SK-N-SH (cell line): ENCODE measurements around the gene OOSP2. TPM values are rescaled to one million over a fixed set of nuclear protein-coding genes. Genes with fewer than 3 reads are reported as not detected.
"Not testable (repeated sequence)": the region's sequence is repeated elsewhere in the genome, so short reads cannot be mapped to it uniquely, and the experiment has no call there.

Source experiments
- CTCF ChIA-PET: fragments of 300-600, 350-600 bp; formaldehyde crosslinking; extraction: SDS; loops from one replicate; lab custom pipeline; 2021; lab: Yijun Ruan, JAX
- POLR2A ChIA-PET: fragments of 350-600 bp; sonication (Branson Sonifier 250); formaldehyde crosslinking; extraction: SDS; loops from one replicate; lab custom pipeline; 2020; ENCODE audit warnings: antibody characterized with exemption, inconsistent platforms; lab: Yijun Ruan, JAX
- DNase-seq: peaks from one replicate; pipeline ENCODE4 v3.0.0; 2012
- H2AFZ ChIP-seq: fragments of 200-600 bp; sonication (generic); 2 replicates; pipeline ENCODE4 v1.8.1; 2016; ENCODE audit warnings: antibody characterized with exemption, mild to moderate bottlenecking, low read depth
- H3F3A ChIP-seq: fragments of 200-600 bp; sonication (generic); replicated peaks from 2 replicates; pipeline ENCODE3; 2016; ENCODE audit warnings: antibody characterized with exemption, mild to moderate bottlenecking; ENCODE audit not compliant: insufficient read depth
- H3K27ac ChIP-seq, 2 experiments: fragments of 200-500 bp in 1 of 2; fragments of 200-600 bp in 1 of 2; sonication (Bioruptor generic) in 1 of 2; sonication (generic), shearing (Covaris generic) in 1 of 2; 2 replicates each; pipeline versions ENCODE4 v1.5.1 to v1.6.1; 2014 to 2016; ENCODE audit warnings: low read depth in 2 of 2, inconsistent platforms in 1 of 2, low read length in 1 of 2, mild to moderate bottlenecking in 1 of 2, mixed read lengths in 1 of 2
- H3K27me3 ChIP-seq: fragments of 200-600 bp; sonication (generic), shearing (Covaris generic); 2 replicates; pipeline ENCODE4 v1.6.1; 2016; ENCODE audit warnings: mixed run types; ENCODE audit not compliant: insufficient read depth
- H3K36me3 ChIP-seq, 2 experiments: fragments of 200-500 bp in 1 of 2; fragments of 200-600 bp in 1 of 2; sonication (Bioruptor generic) in 1 of 2; sonication (generic) in 1 of 2; replicated peaks in 1 of 2; 2 replicates each; pipeline versions ENCODE3 to v1.5.1; 2014 to 2016; ENCODE audit warnings: low read length in 1 of 2, mild to moderate bottlenecking in 1 of 2; ENCODE audit not compliant: insufficient read depth in 2 of 2, control insufficient read depth in 1 of 2
- H3K4me1 ChIP-seq, 2 experiments: fragments of 200-500 bp in 1 of 2; fragments of 200-600 bp in 1 of 2; sonication (Bioruptor generic) in 1 of 2; sonication (generic), shearing (Covaris generic) in 1 of 2; 2 replicates each; pipeline versions ENCODE4 v1.5.1 to v1.6.1; 2014 to 2016; ENCODE audit warnings: low read depth in 1 of 2, low read length in 1 of 2, mixed run types in 1 of 2; ENCODE audit not compliant: insufficient read depth in 2 of 2, control insufficient read depth in 1 of 2
- H3K4me2 ChIP-seq: fragments of 200-600 bp; sonication (generic), shearing (Covaris generic); 2 replicates; pipeline ENCODE4 v1.6.1; 2017; ENCODE audit warnings: mixed run types
- H3K4me3 ChIP-seq, 2 experiments: fragments of 200-500 bp in 1 of 2; fragments of 200-600 bp in 1 of 2; sonication (Bioruptor generic) in 1 of 2; sonication (generic), shearing (Covaris generic) in 1 of 2; 2 replicates each; pipeline versions ENCODE4 v1.5.1 to v1.8.1; 2014 to 2016; ENCODE audit warnings: low read depth in 2 of 2, inconsistent platforms in 1 of 2, low read length in 1 of 2, mild to moderate bottlenecking in 1 of 2, mixed read lengths in 1 of 2, moderate library complexity in 1 of 2
- H3K79me2 ChIP-seq: fragments of 200-600 bp; sonication (generic); 2 replicates; pipeline ENCODE4 v1.8.1; 2017; ENCODE audit warnings: mild to moderate bottlenecking; ENCODE audit not compliant: insufficient read depth
- H3K9ac ChIP-seq: fragments of 200-600 bp; sonication (generic); 2 replicates; pipeline ENCODE4 v1.6.1; 2017; ENCODE audit warnings: mixed run types
- H3K9me2 ChIP-seq: fragments of 200-600 bp; sonication (generic); 2 replicates; pipeline ENCODE4 v1.6.1; 2017; ENCODE audit warnings: mixed run types
- H3K9me3 ChIP-seq: fragments of 200-600 bp; sonication (generic); 2 replicates; pipeline ENCODE4 v1.6.1; 2017; ENCODE audit warnings: mixed run types, mild to moderate bottlenecking, moderate library complexity
- H4K20me1 ChIP-seq: fragments of 200-600 bp; sonication (generic); 2 replicates; pipeline ENCODE4 v1.6.1; 2017; ENCODE audit warnings: mild to moderate bottlenecking, mixed run types; ENCODE audit not compliant: insufficient read depth
- ELF1 ChIP-seq: IDR thresholded peaks from 2 replicates; pipeline ENCODE4 v1.4.0; 2012
- EZH2phosphoT487 ChIP-seq: fragments of 200-600 bp; sonication (generic); IDR thresholded peaks from 2 replicates; pipeline ENCODE4 v1.6.1; 2017; ENCODE audit warnings: low read depth, mixed run types, mild to moderate bottlenecking, antibody characterized with exemption, moderate library complexity, borderline replicate concordance
- FOXJ3 ChIP-seq: sonication (generic); formaldehyde crosslinking; IDR thresholded peaks from 2 replicates; pipeline ENCODE4 v1.5.1; 2020; ENCODE audit warnings: mild to moderate bottlenecking, missing genetic modification reagents
- GATA2 ChIP-seq: sonication (generic); formaldehyde crosslinking; IDR thresholded peaks from 2 replicates; pipeline ENCODE4 v1.5.0; 2020; ENCODE audit warnings: mild to moderate bottlenecking, missing genetic modification reagents
- JUND ChIP-seq: IDR thresholded peaks from 2 replicates; pipeline ENCODE4 v1.4.0; 2012
- NFIC ChIP-seq: IDR thresholded peaks from 2 replicates; pipeline ENCODE4 v1.4.0; 2012; ENCODE audit warnings: borderline replicate concordance
- RCOR1 ChIP-seq: fragments of 150-350 bp; IDR thresholded peaks from 2 replicates; pipeline ENCODE4 v1.6.1; 2017; ENCODE audit warnings: antibody characterized with exemption, low read length
- RFX5 ChIP-seq: IDR thresholded peaks from 2 replicates; pipeline ENCODE4 v1.6.1; 2012; ENCODE audit warnings: mild to moderate bottlenecking, improper control_type of control experiment, low read length
- RXRA ChIP-seq: IDR thresholded peaks from 2 replicates; pipeline ENCODE4 v1.4.0; 2012; ENCODE audit warnings: low read depth, mild to moderate bottlenecking, borderline replicate concordance
- SMC3 ChIP-seq: IDR thresholded peaks from 2 replicates; pipeline ENCODE4 v1.6.1; 2012; ENCODE audit warnings: low read depth, low read length, improper control_type of control experiment
- TAF1 ChIP-seq: IDR thresholded peaks from 2 replicates; pipeline ENCODE4 v1.6.1; 2012; ENCODE audit warnings: low read depth, mild to moderate bottlenecking, low read length, moderate library complexity, borderline replicate concordance
- TCF12 ChIP-seq: IDR thresholded peaks from 2 replicates; pipeline ENCODE4 v1.4.0; 2012
- TEAD4 ChIP-seq: IDR thresholded peaks from 2 replicates; pipeline ENCODE4 v1.4.0; 2012; ENCODE audit warnings: mild to moderate bottlenecking, borderline replicate concordance; ENCODE audit not compliant: insufficient read depth
- WGBS: methylation state at CpG from one replicate; pipeline ENCODE4 v1.1.6; 2017; ENCODE audit warnings: low lambda C conversion rate; 5-methylcytosine and 5-hydroxymethylcytosine counted together
- polyA plus RNA-seq, 3 experiments: library from polyadenylated mRNA; depleted of rRNA; stranded (reverse); fragments of >200 nt; gene quantifications; 2 replicates each; pipeline ENCODE4 v1.2.3, GENCODE V29; 2012
- TF ChIP-seq, protein P1 (sequence below): fragments of 150-350 bp; IDR thresholded peaks from 2 replicates; pipeline ENCODE4 v1.6.1; 2016; ENCODE audit warnings: mild to moderate bottlenecking, low read depth, low read length
- TF ChIP-seq, protein P2 (sequence below): fragments of 200-600 bp; sonication (generic); IDR thresholded peaks from 2 replicates; pipeline ENCODE4 v1.6.1; 2017; ENCODE audit warnings: antibody characterized with exemption, mild to moderate bottlenecking, moderate library complexity
- TF ChIP-seq, protein P3 (sequence below): IDR thresholded peaks from 2 replicates; pipeline ENCODE4 v1.4.0; 2012; ENCODE audit warnings: low read depth, borderline replicate concordance
- TF ChIP-seq, protein P4 (sequence below): IDR thresholded peaks from 2 replicates; pipeline ENCODE4; 2012

The OOSP2 gene
- polyA plus RNA-seq, 1 of the 3 experiments (the other 2 are of a cell fraction), result not detected

DNA sequence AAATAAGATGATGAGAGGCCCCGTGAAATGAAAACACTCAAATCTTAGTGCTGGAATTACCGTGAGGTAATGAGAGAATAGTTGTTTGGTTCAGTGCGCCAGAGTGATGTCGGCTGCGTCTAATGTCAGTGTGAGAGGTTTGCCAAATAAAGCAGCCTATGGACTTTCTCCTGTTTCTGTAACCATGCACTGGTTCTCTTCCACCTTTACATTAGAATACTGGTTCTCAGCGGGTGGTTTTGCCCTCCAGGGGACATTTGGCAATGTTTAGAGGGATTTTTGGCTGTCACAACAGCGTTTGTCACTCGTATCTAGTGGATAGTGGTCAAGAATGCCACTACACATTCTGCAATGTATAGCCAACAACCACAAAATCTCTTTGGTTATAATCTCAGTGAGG is 22.2 kb upstream of the OOSP2 start:
- no peaks in the 10 kb centered on the region for H3K36me3 ChIP-seq
- no peaks in the 10 kb centered on the region for H4K20me1 ChIP-seq
- H3K4me3 ChIP-seq, result no peak overlapping the region
- H3K4me2 ChIP-seq, result no peak overlapping the region
- no peak for DNase-seq
- 16% methylated on average over 8 of the region's 8 CpGs for WGBS
- no peaks in the 10 kb centered on the region for H3K9me3 ChIP-seq
- no peak overlapping the region for H3K27ac ChIP-seq
- H2AFZ ChIP-seq, result no peak overlapping the region
- no peak for TF ChIP-seq JUND
- TF ChIP-seq TEAD4, result no peak
- TF ChIP-seq, protein P1, sequence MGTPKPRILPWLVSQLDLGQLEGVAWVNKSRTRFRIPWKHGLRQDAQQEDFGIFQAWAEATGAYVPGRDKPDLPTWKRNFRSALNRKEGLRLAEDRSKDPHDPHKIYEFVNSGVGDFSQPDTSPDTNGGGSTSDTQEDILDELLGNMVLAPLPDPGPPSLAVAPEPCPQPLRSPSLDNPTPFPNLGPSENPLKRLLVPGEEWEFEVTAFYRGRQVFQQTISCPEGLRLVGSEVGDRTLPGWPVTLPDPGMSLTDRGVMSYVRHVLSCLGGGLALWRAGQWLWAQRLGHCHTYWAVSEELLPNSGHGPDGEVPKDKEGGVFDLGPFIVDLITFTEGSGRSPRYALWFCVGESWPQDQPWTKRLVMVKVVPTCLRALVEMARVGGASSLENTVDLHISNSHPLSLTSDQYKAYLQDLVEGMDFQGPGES, result no peak
- TF ChIP-seq RCOR1, result no peak
- TF ChIP-seq, protein P2, sequence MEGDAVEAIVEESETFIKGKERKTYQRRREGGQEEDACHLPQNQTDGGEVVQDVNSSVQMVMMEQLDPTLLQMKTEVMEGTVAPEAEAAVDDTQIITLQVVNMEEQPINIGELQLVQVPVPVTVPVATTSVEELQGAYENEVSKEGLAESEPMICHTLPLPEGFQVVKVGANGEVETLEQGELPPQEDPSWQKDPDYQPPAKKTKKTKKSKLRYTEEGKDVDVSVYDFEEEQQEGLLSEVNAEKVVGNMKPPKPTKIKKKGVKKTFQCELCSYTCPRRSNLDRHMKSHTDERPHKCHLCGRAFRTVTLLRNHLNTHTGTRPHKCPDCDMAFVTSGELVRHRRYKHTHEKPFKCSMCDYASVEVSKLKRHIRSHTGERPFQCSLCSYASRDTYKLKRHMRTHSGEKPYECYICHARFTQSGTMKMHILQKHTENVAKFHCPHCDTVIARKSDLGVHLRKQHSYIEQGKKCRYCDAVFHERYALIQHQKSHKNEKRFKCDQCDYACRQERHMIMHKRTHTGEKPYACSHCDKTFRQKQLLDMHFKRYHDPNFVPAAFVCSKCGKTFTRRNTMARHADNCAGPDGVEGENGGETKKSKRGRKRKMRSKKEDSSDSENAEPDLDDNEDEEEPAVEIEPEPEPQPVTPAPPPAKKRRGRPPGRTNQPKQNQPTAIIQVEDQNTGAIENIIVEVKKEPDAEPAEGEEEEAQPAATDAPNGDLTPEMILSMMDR, result no peak
- no peak for TF ChIP-seq RFX5
- TF ChIP-seq EZH2phosphoT487, result no peak
- no peak for TF ChIP-seq ELF1
- no peak for TF ChIP-seq NFIC
- TF ChIP-seq SMC3, result no peak
- TF ChIP-seq, protein P3, sequence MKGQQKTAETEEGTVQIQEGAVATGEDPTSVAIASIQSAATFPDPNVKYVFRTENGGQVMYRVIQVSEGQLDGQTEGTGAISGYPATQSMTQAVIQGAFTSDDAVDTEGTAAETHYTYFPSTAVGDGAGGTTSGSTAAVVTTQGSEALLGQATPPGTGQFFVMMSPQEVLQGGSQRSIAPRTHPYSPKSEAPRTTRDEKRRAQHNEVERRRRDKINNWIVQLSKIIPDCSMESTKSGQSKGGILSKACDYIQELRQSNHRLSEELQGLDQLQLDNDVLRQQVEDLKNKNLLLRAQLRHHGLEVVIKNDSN, result no peak
- no peak for TF ChIP-seq RXRA
- TF ChIP-seq GATA2 (CRISPR knock-in tag), result no peak
- TF ChIP-seq TAF1, result no peak
- TF ChIP-seq, protein P4, sequence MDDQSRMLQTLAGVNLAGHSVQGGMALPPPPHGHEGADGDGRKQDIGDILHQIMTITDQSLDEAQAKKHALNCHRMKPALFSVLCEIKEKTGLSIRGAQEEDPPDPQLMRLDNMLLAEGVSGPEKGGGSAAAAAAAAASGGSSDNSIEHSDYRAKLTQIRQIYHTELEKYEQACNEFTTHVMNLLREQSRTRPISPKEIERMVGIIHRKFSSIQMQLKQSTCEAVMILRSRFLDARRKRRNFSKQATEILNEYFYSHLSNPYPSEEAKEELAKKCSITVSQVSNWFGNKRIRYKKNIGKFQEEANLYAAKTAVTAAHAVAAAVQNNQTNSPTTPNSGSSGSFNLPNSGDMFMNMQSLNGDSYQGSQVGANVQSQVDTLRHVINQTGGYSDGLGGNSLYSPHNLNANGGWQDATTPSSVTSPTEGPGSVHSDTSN, result no peak
- TF ChIP-seq FOXJ3 (CRISPR knock-in tag), result no peak
- TF ChIP-seq TCF12, result no peak
- H3K27me3 ChIP-seq, result no peaks in the 10 kb centered on the region
- no peaks in the 10 kb centered on the region for H3K79me2 ChIP-seq
- no peak overlapping the region for H3K9ac ChIP-seq
- no peaks in the 10 kb centered on the region for H3K4me1 ChIP-seq
- H3F3A ChIP-seq, result no peaks in the 10 kb centered on the region
- no peaks in the 10 kb centered on the region for H3K9me2 ChIP-seq
- CTCF ChIA-PET, result no interaction called here
- POLR2A ChIA-PET, result no interaction called here

DNA sequence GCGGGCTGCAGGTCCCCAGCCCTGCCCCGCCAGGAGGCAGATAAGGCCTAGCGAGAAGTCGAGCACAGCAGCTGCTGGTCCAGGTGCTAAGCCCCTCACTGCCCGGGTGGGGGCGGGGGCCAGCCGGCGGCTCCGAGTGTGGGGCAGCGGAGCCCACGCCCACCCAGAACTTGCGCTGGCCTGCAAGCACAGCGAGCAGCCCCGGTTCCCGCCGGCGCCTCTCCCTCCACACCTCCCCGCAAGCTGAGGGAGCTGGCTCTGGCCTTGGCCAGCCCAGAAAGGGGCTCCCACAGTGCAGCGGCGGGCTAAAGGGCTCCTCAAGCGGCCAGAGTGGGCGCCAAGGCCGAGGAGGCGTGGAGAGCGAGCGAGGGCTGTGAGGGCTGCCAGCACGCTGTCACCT is 19.8 kb upstream of the OOSP2 start:
- CTCF ChIA-PET, POLR2A ChIA-PET: not testable (repeated sequence)

More for the DNA sequence above, 19.8 kb upstream of the OOSP2 start:
- H3K36me3 ChIP-seq, H3K4me1 ChIP-seq, H4K20me1 ChIP-seq, H3K27me3 ChIP-seq, H3K9ac ChIP-seq, H3K4me2 ChIP-seq, H2AFZ ChIP-seq, H3F3A ChIP-seq, H3K9me2 ChIP-seq, H3K9me3 ChIP-seq, DNase-seq, H3K4me3 ChIP-seq, H3K27ac ChIP-seq, H3K79me2 ChIP-seq: not testable (repeated sequence)
- 24% methylated on average over 5 of the region's 27 CpGs for WGBS
